GM12873 (cell line): ENCODE data around the gene TMEM231.

Experiments used
- TF ChIP-seq, protein P1 (sequence below): IDR thresholded peaks from 2 replicates; pipeline ENCODE4 v1.5.1; 2012; ENCODE audit warnings: low read depth, mild to moderate bottlenecking, moderate library complexity, low read length, control low read depth; ENCODE audit not compliant: insufficient read depth; ENCODE audit errors: missing control alignments

TMEM231 gene

DNA sequence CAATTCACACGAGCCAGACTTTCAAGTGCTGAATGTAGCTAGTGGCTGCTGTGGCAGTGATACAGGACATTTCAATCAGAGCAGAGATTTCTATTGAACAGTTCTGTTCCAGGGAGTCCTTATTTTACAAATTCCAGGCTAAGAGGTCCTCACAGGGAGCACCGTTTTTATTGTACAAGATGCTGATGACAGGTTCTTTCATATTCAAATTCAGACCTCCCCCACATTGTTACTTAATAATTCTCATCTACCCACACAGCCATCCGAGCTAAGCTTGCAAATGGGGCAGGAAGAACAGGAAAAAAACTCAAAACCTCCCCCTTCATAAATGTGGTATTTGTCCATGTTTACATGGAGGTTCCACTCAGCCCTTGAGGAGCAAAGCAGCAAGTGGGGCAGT, 19.9 kb upstream of the TMEM231 start:
- TF ChIP-seq, protein P1, sequence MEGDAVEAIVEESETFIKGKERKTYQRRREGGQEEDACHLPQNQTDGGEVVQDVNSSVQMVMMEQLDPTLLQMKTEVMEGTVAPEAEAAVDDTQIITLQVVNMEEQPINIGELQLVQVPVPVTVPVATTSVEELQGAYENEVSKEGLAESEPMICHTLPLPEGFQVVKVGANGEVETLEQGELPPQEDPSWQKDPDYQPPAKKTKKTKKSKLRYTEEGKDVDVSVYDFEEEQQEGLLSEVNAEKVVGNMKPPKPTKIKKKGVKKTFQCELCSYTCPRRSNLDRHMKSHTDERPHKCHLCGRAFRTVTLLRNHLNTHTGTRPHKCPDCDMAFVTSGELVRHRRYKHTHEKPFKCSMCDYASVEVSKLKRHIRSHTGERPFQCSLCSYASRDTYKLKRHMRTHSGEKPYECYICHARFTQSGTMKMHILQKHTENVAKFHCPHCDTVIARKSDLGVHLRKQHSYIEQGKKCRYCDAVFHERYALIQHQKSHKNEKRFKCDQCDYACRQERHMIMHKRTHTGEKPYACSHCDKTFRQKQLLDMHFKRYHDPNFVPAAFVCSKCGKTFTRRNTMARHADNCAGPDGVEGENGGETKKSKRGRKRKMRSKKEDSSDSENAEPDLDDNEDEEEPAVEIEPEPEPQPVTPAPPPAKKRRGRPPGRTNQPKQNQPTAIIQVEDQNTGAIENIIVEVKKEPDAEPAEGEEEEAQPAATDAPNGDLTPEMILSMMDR, result no peak

DNA sequence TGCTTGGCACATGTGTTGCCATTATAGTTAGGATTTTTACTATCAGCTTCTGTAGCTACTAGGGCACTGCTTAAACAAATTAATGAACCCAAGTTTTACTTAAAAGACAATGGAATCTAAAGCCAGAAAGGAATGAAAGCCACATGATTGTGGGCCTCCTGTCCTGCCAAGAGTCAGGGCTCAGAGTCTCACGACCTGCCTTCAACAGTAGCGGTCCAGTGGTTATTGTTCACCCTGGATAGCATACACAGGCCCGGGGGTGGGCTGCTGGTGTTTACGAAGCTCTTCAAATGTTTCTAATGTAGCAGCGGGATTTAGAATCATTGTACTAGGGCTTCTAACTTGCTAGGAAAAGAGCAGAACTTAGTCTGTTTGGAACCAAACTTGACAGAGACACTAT, 17.9 kb upstream of the TMEM231 start:
- TF ChIP-seq, protein P1, result no peak

- TF ChIP-seq, protein P1, result no peak
These were observed 17.0 kb upstream of the TMEM231 start for GRCh38 chr16:75572864-75573542.

GRCh38 chr16:75570396-75571065, 14.5 kb upstream of the TMEM231 start:
- TF ChIP-seq, protein P1, result no peak

DNA sequence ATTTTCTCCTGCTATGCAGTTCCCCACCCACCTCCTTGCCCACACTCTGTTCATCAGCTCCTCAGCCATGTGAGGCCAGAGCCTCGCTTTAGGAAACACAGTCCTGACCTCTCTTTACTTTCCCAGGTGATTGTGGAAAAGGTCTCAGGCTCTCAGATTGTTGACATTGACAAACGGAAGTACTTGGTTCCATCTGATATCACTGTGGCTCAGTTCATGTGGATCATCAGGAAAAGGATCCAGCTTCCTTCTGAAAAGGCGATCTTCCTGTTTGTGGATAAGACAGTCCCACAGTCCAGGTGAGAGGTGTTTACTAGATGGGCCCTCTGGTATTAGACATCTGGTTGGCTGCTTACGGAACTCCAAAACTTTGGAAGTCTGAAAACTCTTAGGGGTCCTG, 11.9 kb upstream of the TMEM231 start:
- TF ChIP-seq, protein P1, result no peak

GRCh38 chr16:75566758-75567255, 10.8 kb upstream of the TMEM231 start:
- TF ChIP-seq, protein P1, result no peak

- TF ChIP-seq, protein P1, result no peak
These were observed 10.1 kb upstream of the TMEM231 start, which contains the start of gene GABARAPL2 for GRCh38 chr16:75566040-75566757. Gene GABARAPL2 (plus strand): TSS chr16:75566379. CDS start chr16:75566487, 108 bp downstream.
